GM10266 (cell line): ENCODE measurements around the gene GIT1.
A peak's percentile ranks its signal among the peaks of the same experiment; 100 is the strongest.

Source experiments
- DNase-seq: peaks from one replicate; pipeline ENCODE4 v3.0.0; 2012; ENCODE audit errors: extremely low spot score
- CTCF ChIP-seq: IDR thresholded peaks from 2 replicates; pipeline ENCODE4 v1.5.1; 2012; ENCODE audit warnings: mild to moderate bottlenecking, low read depth; ENCODE audit not compliant: control insufficient read depth, insufficient read depth; ENCODE audit errors: missing control alignments

GIT1 gene

GRCh38 chr17:29571486-29571882 lies 18.0 kb downstream of the GIT1 start:
- no peak for TF ChIP-seq CTCF
- DNase-seq = no peak

GRCh38 chr17:29570521-29570920 lies 18.9 kb downstream of the GIT1 start:
- DNase-seq = no peak
- TF ChIP-seq CTCF = no peak

DNA sequence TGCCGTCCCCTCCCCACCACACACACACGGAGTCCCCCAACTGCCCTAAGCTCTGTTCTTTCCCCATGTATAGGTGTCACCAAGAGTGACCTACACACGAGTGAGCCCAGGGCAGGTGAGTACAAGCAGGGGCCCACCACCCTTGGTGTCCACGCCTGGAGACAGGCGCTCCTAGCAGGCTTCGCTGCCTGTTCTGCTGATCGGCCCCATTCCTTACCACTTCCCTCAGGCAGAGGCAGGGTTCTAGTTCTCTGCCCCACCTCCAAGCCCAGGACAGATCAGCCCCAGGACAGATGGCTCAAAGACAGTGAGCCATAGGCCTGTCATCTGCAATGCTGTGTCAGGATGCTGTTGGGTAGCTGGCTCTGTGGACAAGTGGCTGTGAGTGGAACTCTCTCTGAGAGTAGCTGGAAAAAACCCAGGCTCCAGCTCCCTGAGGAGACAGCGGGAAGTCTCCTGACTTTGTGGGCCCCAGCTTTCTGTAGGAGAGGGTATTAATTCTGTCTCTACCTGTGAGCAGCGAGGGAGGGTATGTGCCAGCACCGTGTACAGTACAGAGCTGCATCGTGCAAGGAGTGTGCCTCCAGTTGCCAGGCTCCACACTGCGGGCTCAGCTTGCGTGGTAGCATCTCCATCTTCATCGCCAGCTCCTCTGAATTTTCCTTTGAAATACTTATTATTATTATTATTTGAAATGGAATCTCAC lies 20.1 kb downstream of the GIT1 start:
- no peak for TF ChIP-seq CTCF
- peak; percentile 23 for DNase-seq

DNA sequence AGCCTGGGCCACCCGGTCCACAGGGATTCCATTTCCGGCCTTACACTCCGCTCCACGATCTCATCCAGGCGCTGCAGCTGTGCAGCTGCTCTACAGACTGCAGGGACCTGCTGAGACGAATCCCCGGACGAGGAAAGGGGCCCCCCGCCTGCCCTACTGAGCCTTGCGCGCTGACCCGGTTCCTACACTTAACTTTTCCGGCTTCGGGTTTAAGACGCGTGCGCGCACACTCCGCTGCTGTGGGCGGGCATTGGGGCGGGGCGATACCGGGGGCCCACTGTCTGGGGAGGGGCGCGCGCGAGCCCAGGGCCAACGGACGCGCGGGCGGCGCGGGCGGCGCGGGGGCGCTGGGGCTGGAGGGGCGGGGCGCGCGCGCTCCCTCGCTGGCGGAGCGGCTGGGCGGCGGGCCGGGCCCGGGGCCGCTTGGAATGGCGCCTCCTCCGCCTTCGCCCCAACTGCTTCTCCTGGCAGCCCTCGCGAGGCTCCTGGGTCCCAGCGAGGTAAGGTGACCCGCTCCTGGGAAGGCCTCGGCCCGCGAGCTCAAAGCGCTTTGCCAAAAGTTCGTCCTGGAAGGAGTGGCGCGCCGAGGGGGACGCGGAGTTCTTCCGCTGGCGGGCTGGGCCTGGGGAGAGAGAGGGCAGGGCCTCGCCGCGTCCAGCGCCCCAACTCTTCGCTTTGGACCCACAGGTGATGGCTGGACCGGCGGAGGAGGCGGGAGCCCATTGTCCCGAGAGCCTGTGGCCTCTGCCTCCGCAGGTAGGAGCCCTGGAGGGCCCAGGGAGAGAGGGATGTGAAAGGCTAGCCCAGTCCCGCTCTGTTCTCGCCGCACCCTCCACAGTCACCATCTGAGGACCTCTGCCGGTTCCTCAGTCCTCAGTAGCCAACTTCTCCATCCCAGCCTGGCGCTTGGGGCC lies 20.9 kb downstream of the GIT1 start, which contains the start of gene TP53I13:
Gene TP53I13 (plus strand): TSS at position 371 of the 914 bp plus-strand sequence. CDS start 58 bp downstream, at position 429.
- TF ChIP-seq CTCF = no peak
- peak; percentile 95 for DNase-seq

DNA sequence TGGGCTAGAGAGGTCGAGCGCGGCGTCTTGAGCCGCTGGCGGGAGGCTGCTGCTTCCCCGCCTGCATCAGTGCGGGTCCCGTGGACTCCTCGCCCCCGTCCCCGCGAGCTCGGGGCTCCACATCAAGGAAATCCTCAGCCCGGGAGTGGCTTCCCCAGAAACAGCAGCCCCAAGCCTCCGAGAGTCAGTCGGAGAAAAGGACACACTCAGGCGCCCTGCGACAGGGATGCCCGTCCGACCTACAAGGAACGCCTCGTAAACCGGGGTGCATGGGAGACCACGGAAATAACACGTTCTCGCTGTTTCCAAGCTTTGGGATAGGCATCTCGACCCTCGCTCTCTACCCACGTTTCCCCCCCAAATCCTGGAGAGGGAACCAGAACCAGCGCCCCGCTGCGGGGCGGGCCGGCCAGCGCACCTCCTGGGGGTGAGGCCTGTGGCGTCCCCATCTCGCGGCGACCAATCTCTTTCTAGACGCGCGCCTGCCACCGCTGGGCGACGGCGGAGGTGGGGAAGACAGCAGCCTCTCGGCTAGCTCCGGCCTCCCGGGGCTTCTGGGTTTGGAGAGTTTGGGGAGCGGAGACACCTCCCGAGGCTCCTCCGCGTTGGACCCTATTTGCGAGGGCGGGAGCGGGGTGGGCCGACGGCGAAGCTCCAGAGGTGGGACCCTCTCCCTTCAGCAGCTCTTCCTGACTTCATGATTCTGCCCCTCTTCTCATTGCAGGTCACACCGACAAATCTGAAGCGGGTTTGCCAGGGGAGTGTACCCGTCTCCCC lies 21.7 kb downstream of the GIT1 start:
- peak; percentile 64 for TF ChIP-seq CTCF
- peak; percentile 92 for DNase-seq

- TF ChIP-seq CTCF = no peak
- DNase-seq = no peak
These were observed 22.2 kb downstream of the GIT1 start for GRCh38 chr17:29567304-29567553.
